DMS114 treated with DMSO at 0.1 percent for 48 hours (cell line): ENCODE measurements around the gene MACROD2.

Experiments used
- DNase-seq: peaks from one replicate; lab custom pipeline; 2025; ENCODE audit not compliant: unreplicated experiment; lab: John Stamatoyannopoulos, UW

MACROD2 gene

GRCh38 chr20:14698125-14698524, 702.8 kb downstream of the MACROD2 start:
- DNase-seq, result no peak

- no peak for DNase-seq
Measured at GRCh38 chr20:14698605-14699373, 703.5 kb downstream of the MACROD2 start.

GRCh38 chr20:14700639-14700960, 705.3 kb downstream of the MACROD2 start:
- DNase-seq, result no peak

- DNase-seq, result no peak
Measured at GRCh38 chr20:14701326-14701725, 706.0 kb downstream of the MACROD2 start.

- DNase-seq, result no peak
Measured at GRCh38 chr20:14706555-14706954, 711.2 kb downstream of the MACROD2 start.

GRCh38 chr20:14707026-14707680, 711.8 kb downstream of the MACROD2 start:
- no peak for DNase-seq

- no peak for DNase-seq
Measured at GRCh38 chr20:14707865-14708596, 712.7 kb downstream of the MACROD2 start.

- no peak for DNase-seq
Measured at GRCh38 chr20:14709439-14709838, 714.1 kb downstream of the MACROD2 start.

GRCh38 chr20:14710951-14711350, 715.6 kb downstream of the MACROD2 start:
- no peak for DNase-seq

- DNase-seq, result no peak
Measured at GRCh38 chr20:14711652-14712051, 716.3 kb downstream of the MACROD2 start.

- no peak for DNase-seq
Measured at GRCh38 chr20:14712302-14712739, 717.0 kb downstream of the MACROD2 start.

GRCh38 chr20:14715400-14715799, 720.1 kb downstream of the MACROD2 start:
- no peak for DNase-seq

GRCh38 chr20:14716351-14716801, 721.1 kb downstream of the MACROD2 start:
- no peak for DNase-seq

- no peak for DNase-seq
Measured at GRCh38 chr20:14717134-14717999, 722.1 kb downstream of the MACROD2 start.

GRCh38 chr20:14720251-14720650, 724.9 kb downstream of the MACROD2 start:
- no peak for DNase-seq

- DNase-seq, result no peak
Measured at GRCh38 chr20:14721926-14722452, 726.7 kb downstream of the MACROD2 start.

GRCh38 chr20:14723614-14724013, 728.3 kb downstream of the MACROD2 start:
- DNase-seq, result no peak

- DNase-seq, result no peak
Measured at GRCh38 chr20:14724036-14724435, 728.7 kb downstream of the MACROD2 start.

- no peak for DNase-seq
Measured at GRCh38 chr20:14724468-14724867, 729.2 kb downstream of the MACROD2 start.

- no peak for DNase-seq
Measured at GRCh38 chr20:14726591-14726990, 731.3 kb downstream of the MACROD2 start.
